ENCODE data around the gene KLHL8. TPM values are rescaled to one million over a fixed set of nuclear protein-coding genes. Genes with fewer than 3 reads are reported as not detected.

Gene KLHL8
- total RNA-seq, 1 donor from 2014 or later, result 7.6 TPM

- no peak for DNase-seq (ENCODE audit: low read depth)
- H3K4me3 ChIP-seq (ENCODE audit: low read depth, low read length), result no peak overlapping the region
- H3K27me3 ChIP-seq (ENCODE audit: control insufficient read depth, insufficient read depth, low read length), result no peaks in the 10 kb centered on the region
- H3K36me3 ChIP-seq (ENCODE audit: control insufficient read depth, insufficient read depth, low read length), result no peaks in the 10 kb centered on the region
- TF ChIP-seq CTCF (IDR thresholded peaks at IDR 0.05; ENCODE audit: insufficient read depth, low read length, poor library complexity, severe bottlenecking), result no peak
These were observed 23.5 kb downstream of the KLHL8 start for GRCh38 chr4:87196927-87197326.

DNA sequence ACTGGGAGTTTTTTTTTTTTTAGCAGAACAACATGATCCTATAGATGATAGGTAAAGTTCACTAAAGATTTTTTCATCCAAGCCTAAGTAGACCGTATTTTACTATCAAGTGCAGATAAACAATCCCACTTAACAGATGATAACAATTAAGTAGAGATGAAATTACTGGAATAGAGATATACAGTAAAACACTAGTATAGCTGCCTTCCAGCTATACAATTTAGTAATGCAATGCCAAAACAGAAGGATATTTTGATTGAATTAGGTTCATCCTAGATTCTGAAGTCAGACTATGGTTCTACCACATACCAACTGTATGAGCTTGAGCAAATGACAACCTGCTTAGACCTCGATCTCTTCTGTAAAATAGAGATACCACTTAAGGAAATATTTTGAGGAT is 24.3 kb downstream of the KLHL8 start:
- DNase-seq (ENCODE audit: low read depth), result no peak
- H3K27me3 ChIP-seq (ENCODE audit: control insufficient read depth, insufficient read depth, low read length), result no peaks in the 10 kb centered on the region
- no peaks in the 10 kb centered on the region for H3K36me3 ChIP-seq (ENCODE audit: control insufficient read depth, insufficient read depth, low read length)
- TF ChIP-seq CTCF (IDR thresholded peaks at IDR 0.05; ENCODE audit: insufficient read depth, low read length, poor library complexity, severe bottlenecking), result no peak
- H3K4me3 ChIP-seq (ENCODE audit: low read depth, low read length), result no peak overlapping the region

- Histone ChIP-seq H3K27me3 (ENCODE audit: control insufficient read depth, insufficient read depth, low read length) (no peaks in the 10 kb centered on the region), H3K36me3 (ENCODE audit: control insufficient read depth, insufficient read depth, low read length) (no peaks in the 10 kb centered on the region), H3K4me3 (ENCODE audit: low read depth, low read length) (no peak overlapping the region)
- no peak for DNase-seq (ENCODE audit: low read depth)
- no peak for TF ChIP-seq CTCF (IDR thresholded peaks at IDR 0.05; ENCODE audit: insufficient read depth, low read length, poor library complexity, severe bottlenecking)
These were observed 26.3 kb downstream of the KLHL8 start for GRCh38 chr4:87193958-87194675.

GRCh38 chr4:87192145-87192919 is 28.1 kb downstream of the KLHL8 start:
- Histone ChIP-seq H3K36me3 (ENCODE audit: control insufficient read depth, insufficient read depth, low read length) (no peaks in the 10 kb centered on the region), H3K27me3 (ENCODE audit: control insufficient read depth, insufficient read depth, low read length) (no peaks in the 10 kb centered on the region), H3K4me3 (ENCODE audit: low read depth, low read length) (no peak overlapping the region)
- DNase-seq (ENCODE audit: low read depth), result no peak
- no peak for TF ChIP-seq CTCF (IDR thresholded peaks at IDR 0.05; ENCODE audit: insufficient read depth, low read length, poor library complexity, severe bottlenecking)

DNA sequence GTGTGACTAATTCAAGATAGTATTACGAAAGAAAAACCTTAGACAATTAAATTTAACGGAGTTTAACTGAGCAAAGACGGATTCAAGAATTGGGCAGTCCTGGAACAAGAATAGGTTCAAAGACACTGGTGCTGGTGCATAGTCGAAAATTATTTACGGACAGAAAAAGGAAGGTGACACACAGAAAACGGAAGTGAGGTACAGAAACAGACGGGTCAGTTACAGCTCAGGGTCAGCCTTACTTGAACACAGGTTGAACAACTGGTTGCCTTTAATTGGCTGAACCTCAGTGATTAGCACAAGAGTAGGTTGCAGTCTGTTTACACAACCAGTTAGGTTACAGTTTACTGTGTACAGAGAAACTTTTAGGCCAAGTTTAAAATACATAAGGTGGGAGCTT is 31.5 kb downstream of the KLHL8 start:
- DNase-seq (ENCODE audit: low read depth), result no peak
- Histone ChIP-seq H3K27me3 (ENCODE audit: control insufficient read depth, insufficient read depth, low read length) (no peaks in the 10 kb centered on the region), H3K4me3 (ENCODE audit: low read depth, low read length) (no peak overlapping the region), H3K36me3 (ENCODE audit: control insufficient read depth, insufficient read depth, low read length) (no peaks in the 10 kb centered on the region)
- TF ChIP-seq CTCF (IDR thresholded peaks at IDR 0.05; ENCODE audit: insufficient read depth, low read length, poor library complexity, severe bottlenecking), result no peak
